B cell (primary cell): ENCODE measurements around the gene SCNM1.

Experiments used
- EZH2 ChIP-seq: IDR thresholded peaks from 2 replicates; pipeline ENCODE4 v1.6.1; 2012; ENCODE audit warnings: borderline replicate concordance, low read depth, mild to moderate bottlenecking, moderate library complexity, low read length; ENCODE audit not compliant: insufficient read depth, poor library complexity, severe bottlenecking
- TF ChIP-seq, protein P1 (sequence below): fragments of 200-600 bp; IDR thresholded peaks from one replicate; pipeline ENCODE4 v1.8.0; 2022; ENCODE audit warnings: antibody characterized with exemption, mild to moderate bottlenecking

DNA sequence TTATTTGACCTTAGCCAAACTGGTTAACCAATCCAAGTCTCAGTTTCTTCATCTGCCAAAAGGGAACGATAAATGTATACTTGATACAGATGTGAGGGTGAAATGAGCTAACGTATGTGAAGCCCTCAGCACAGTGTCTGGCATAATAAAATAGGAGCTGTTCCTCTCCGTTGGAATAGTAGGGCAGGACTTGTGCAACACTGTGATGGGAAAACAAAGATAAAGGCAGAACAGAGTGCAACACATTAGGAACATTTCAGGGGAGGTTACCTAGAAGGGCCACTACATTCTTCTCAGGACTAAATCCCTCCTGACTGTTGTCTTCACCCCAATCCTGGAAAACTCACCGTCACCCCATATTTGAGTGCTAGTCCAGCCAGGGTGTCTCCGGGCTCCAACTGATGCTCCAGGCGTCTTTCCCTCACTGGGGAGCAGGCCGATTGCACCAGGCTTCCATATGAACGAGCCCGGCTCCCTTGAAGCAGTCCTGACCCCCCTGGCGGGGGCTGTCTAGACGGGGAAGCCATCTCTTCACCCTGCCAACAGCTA lies 1.1 kb upstream of the SCNM1 start:
- TF ChIP-seq, protein P1, sequence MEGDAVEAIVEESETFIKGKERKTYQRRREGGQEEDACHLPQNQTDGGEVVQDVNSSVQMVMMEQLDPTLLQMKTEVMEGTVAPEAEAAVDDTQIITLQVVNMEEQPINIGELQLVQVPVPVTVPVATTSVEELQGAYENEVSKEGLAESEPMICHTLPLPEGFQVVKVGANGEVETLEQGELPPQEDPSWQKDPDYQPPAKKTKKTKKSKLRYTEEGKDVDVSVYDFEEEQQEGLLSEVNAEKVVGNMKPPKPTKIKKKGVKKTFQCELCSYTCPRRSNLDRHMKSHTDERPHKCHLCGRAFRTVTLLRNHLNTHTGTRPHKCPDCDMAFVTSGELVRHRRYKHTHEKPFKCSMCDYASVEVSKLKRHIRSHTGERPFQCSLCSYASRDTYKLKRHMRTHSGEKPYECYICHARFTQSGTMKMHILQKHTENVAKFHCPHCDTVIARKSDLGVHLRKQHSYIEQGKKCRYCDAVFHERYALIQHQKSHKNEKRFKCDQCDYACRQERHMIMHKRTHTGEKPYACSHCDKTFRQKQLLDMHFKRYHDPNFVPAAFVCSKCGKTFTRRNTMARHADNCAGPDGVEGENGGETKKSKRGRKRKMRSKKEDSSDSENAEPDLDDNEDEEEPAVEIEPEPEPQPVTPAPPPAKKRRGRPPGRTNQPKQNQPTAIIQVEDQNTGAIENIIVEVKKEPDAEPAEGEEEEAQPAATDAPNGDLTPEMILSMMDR = no peak
- no peak for TF ChIP-seq EZH2
